Spinal cord (tissue), 10 donors: ENCODE results near the gene ADAMTSL1. TPM values are rescaled to one million over a fixed set of nuclear protein-coding genes. Genes with fewer than 3 reads are reported as not detected.

Experiments used
- DNase-seq, 6 donors: peaks; one replicate each; pipeline versions ENCODE4 v3.0.0 to v3.0.0-alpha.2; 2013 to 2015; ENCODE audit warnings: low spot score in 6 of 6, low read depth in 4 of 6
- H3K27ac ChIP-seq: one replicate; pipeline ENCODE4 v1.5.1; 2013; ENCODE audit warnings: low read depth, low read length, control low read depth
- H3K27me3 ChIP-seq: one replicate; pipeline ENCODE4 v1.6.1; 2013; ENCODE audit warnings: low read length; ENCODE audit not compliant: control insufficient read depth, insufficient read depth
- H3K36me3 ChIP-seq: one replicate; pipeline ENCODE4 v1.6.1; 2013; ENCODE audit warnings: low read length; ENCODE audit not compliant: control insufficient read depth, insufficient read depth
- H3K4me1 ChIP-seq: one replicate; pipeline ENCODE4 v1.6.1; 2013; ENCODE audit warnings: low read length; ENCODE audit not compliant: control insufficient read depth, insufficient read depth
- H3K4me3 ChIP-seq: one replicate; pipeline ENCODE4 v1.5.1; 2013; ENCODE audit warnings: low read depth, low read length, control low read depth
- H3K9me3 ChIP-seq: one replicate; pipeline ENCODE4 v1.6.1; 2013; ENCODE audit warnings: low read length; ENCODE audit not compliant: control insufficient read depth, insufficient read depth
- WGBS: methylation state at CpG from one replicate; pipeline ENCODE4 v1.1.5; 2013; ENCODE audit warnings: missing lambda C conversion rate; ENCODE audit not compliant: insufficient coverage; 5-methylcytosine and 5-hydroxymethylcytosine counted together
- polyA plus RNA-seq, 2 donors: library from polyadenylated mRNA; unstranded; fragments of 120-200 nt; gene quantifications; one replicate each; pipeline ENCODE4 v1.2.1, GENCODE V29; 2013; ENCODE audit not compliant: insufficient read length in 2 of 2
- total RNA-seq, 2 donors: library from RNA; depleted of rRNA in 1 of 2; stranded (reverse); fragments of 120-200 nt in 1 of 2; fragments of >200 nt in 1 of 2; gene quantifications; one replicate each; pipeline versions ENCODE4 v1.2.3 to v1.2.4, GENCODE V29; 2013 to 2014
- donor health status: healthy.

Gene ADAMTSL1
- total and polyA plus RNA-seq, 4 donors, result 21.7 to 35.3 (median 28.4) TPM

GRCh38 chr9:18665947-18666346, 192.0 kb downstream of the ADAMTSL1 start:
- Histone ChIP-seq H3K27ac (no peak overlapping the region), H3K36me3 (no peaks in the 10 kb centered on the region), H3K4me1 (no peaks in the 10 kb centered on the region), H3K9me3 (no peaks in the 10 kb centered on the region), H3K27me3 (no peaks in the 10 kb centered on the region), H3K4me3 (no peak overlapping the region)
- DNase-seq, result no peak
- 17% methylated on average over 1 of the region's 1 CpG for WGBS

- H3K4me3 ChIP-seq, result no peak overlapping the region
- no peaks in the 10 kb centered on the region for H3K36me3 ChIP-seq
- no peak overlapping the region for H3K27ac ChIP-seq
- no peaks in the 10 kb centered on the region for H3K4me1 ChIP-seq
- H3K9me3 ChIP-seq, result no peaks in the 10 kb centered on the region
- WGBS, result no CpG with 5 or more reads among the region's 2 CpGs
- DNase-seq, result no peak
- no peaks in the 10 kb centered on the region for H3K27me3 ChIP-seq
Measured at GRCh38 chr9:18666348-18666747, 192.4 kb downstream of the ADAMTSL1 start.

GRCh38 chr9:18666986-18667772, 193.2 kb downstream of the ADAMTSL1 start:
- peak in 4 of 6 donors; percentile 9 to 58 (median 33) for DNase-seq
- WGBS, result 20% methylated on average over 1 of the region's 6 CpGs

GRCh38 chr9:18668944-18669343, 195.0 kb downstream of the ADAMTSL1 start:
- WGBS, result no CpG with 5 or more reads among the region's 2 CpGs
- H3K4me1 ChIP-seq, result no peaks in the 10 kb centered on the region
- no peak overlapping the region for H3K27ac ChIP-seq
- DNase-seq, result no peak
- H3K27me3 ChIP-seq, result no peaks in the 10 kb centered on the region
- no peaks in the 10 kb centered on the region for H3K36me3 ChIP-seq
- no peak overlapping the region for H3K4me3 ChIP-seq
- H3K9me3 ChIP-seq, result no peaks in the 10 kb centered on the region

More at GRCh38 chr9:18666986-18667772, 193.2 kb downstream of the ADAMTSL1 start:
- no peak overlapping the region for H3K27ac ChIP-seq
- no peak overlapping the region for H3K4me3 ChIP-seq
- H3K27me3 ChIP-seq, result no peaks in the 10 kb centered on the region
- no peaks in the 10 kb centered on the region for H3K9me3 ChIP-seq
- no peaks in the 10 kb centered on the region for H3K4me1 ChIP-seq
- no peaks in the 10 kb centered on the region for H3K36me3 ChIP-seq

GRCh38 chr9:18672706-18673105, 198.8 kb downstream of the ADAMTSL1 start:
- no peak overlapping the region for H3K27ac ChIP-seq
- H3K36me3 ChIP-seq, result no peaks in the 10 kb centered on the region
- DNase-seq, result no peak
- H3K4me3 ChIP-seq, result no peak overlapping the region
- H3K27me3 ChIP-seq, result no peaks in the 10 kb centered on the region
- no peaks in the 10 kb centered on the region for H3K4me1 ChIP-seq
- H3K9me3 ChIP-seq, result no peaks in the 10 kb centered on the region

- Histone ChIP-seq H3K36me3 (no peaks in the 10 kb centered on the region), H3K4me3 (no peak overlapping the region), H3K27me3 (no peaks in the 10 kb centered on the region), H3K4me1 (no peaks in the 10 kb centered on the region), H3K9me3 (no peaks in the 10 kb centered on the region), H3K27ac (no peak overlapping the region)
- DNase-seq, result peak in 1 of 6 donors; percentile 42
- 50% methylated on average over 2 of the region's 4 CpGs for WGBS
Measured at GRCh38 chr9:18673179-18673578, 199.2 kb downstream of the ADAMTSL1 start.

GRCh38 chr9:18675332-18675731, 201.4 kb downstream of the ADAMTSL1 start:
- no peak for DNase-seq
- no CpG with 5 or more reads among the region's 1 CpG for WGBS

GRCh38 chr9:18675973-18676372, 202.0 kb downstream of the ADAMTSL1 start:
- peak in 1 of 6 donors; percentile 38 for DNase-seq
- no peaks in the 10 kb centered on the region for H3K4me1 ChIP-seq
- no peaks in the 10 kb centered on the region for H3K27me3 ChIP-seq
- no peaks in the 10 kb centered on the region for H3K36me3 ChIP-seq
- no peaks in the 10 kb centered on the region for H3K9me3 ChIP-seq
- H3K27ac ChIP-seq, result no peak overlapping the region
- no peak overlapping the region for H3K4me3 ChIP-seq

More at GRCh38 chr9:18675332-18675731, 201.4 kb downstream of the ADAMTSL1 start:
- Histone ChIP-seq H3K27me3 (no peaks in the 10 kb centered on the region), H3K4me1 (no peaks in the 10 kb centered on the region), H3K36me3 (no peaks in the 10 kb centered on the region), H3K4me3 (no peak overlapping the region), H3K9me3 (no peaks in the 10 kb centered on the region), H3K27ac (no peak overlapping the region)

GRCh38 chr9:18676525-18676924, 202.6 kb downstream of the ADAMTSL1 start:
- Histone ChIP-seq H3K36me3 (no peaks in the 10 kb centered on the region), H3K4me1 (no peaks in the 10 kb centered on the region), H3K27me3 (no peaks in the 10 kb centered on the region), H3K9me3 (no peaks in the 10 kb centered on the region), H3K4me3 (no peak overlapping the region), H3K27ac (no peak overlapping the region)
- DNase-seq, result no peak
- WGBS, result no CpG with 5 or more reads among the region's 2 CpGs
